Fibroblast of the aortic adventitia (primary cell): ENCODE measurements around the gene AKT3. TPM values are rescaled to one million over a fixed set of nuclear protein-coding genes. Genes with fewer than 3 reads are reported as not detected.

ENCODE experiments used
- DNase-seq: peaks from one replicate; pipeline ENCODE4 v3.0.0-alpha.2; 2010; ENCODE audit warnings: low read depth
- H3K4me3 ChIP-seq: 2 replicates; pipeline ENCODE4 v1.5.1; 2011; ENCODE audit warnings: low read depth, mild to moderate bottlenecking, control low read depth, low read length, moderate library complexity
- CTCF ChIP-seq: IDR thresholded peaks from 2 replicates; pipeline ENCODE4 v1.5.1; 2011; ENCODE audit warnings: mild to moderate bottlenecking, low read length, control low read depth, inconsistent platforms; ENCODE audit not compliant: insufficient read depth
- total RNA-seq: library from RNA; depleted of rRNA; stranded (reverse); fragments of >200 nt; gene quantifications from 2 replicates; pipeline ENCODE4 v1.2.3, GENCODE V29; 2012; ENCODE audit warnings: low replicate concordance

The AKT3 gene
- total RNA-seq, 1 donor, result 36.6 TPM

DNA sequence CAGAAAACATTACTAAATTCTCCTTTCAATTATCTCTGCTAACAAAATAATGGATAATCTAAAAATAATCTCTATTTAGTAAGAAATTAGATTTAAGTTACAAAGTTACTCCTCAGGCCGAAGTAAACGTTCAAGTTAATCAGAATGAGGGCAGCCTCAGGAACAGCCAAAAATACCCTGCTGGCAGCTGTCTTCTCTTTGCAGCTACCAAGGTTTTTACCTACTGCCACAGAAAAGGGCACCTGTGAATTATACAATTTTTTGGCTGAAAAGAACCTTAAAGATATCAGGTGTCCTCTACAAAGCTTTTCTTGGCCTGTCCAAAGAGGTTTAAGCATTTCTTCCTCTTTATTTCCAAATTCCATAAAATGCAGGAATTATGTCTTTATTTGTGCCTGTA lies 84.4 kb downstream of the AKT3 start:
- no peak for DNase-seq
- no peak overlapping the region for H3K4me3 ChIP-seq
- no peak for TF ChIP-seq CTCF

GRCh38 chr1:243763806-243764205 lies 86.2 kb downstream of the AKT3 start:
- no peak for DNase-seq
- no peak for TF ChIP-seq CTCF
- no peak overlapping the region for H3K4me3 ChIP-seq

GRCh38 chr1:243758647-243759046 lies 91.4 kb downstream of the AKT3 start:
- TF ChIP-seq CTCF, result no peak
- DNase-seq, result no peak
- H3K4me3 ChIP-seq, result no peak overlapping the region

- TF ChIP-seq CTCF, result no peak
- H3K4me3 ChIP-seq, result no peak overlapping the region
- DNase-seq, result no peak
Measured at GRCh38 chr1:243756529-243756928, 93.5 kb downstream of the AKT3 start.

DNA sequence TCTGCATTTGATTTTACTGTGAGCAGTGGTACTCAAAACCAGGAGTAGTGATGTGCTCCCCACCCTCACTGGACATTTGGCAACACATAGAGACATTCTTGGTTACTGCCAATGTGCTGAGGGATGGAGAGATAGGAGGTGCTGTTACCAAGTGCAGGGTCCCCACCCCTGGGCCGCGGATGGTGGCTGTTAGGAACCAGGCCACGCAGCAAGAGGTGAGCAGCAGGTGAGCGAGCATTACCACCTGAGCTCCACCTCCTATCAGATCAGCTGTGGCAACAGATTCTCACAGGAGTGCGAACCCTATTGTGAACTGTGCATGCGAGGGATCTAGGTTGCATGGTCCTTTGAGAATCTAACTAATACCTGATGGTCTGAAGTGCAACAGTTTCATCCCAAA lies 95.7 kb downstream of the AKT3 start:
- no peak overlapping the region for H3K4me3 ChIP-seq
- no peak for DNase-seq
- TF ChIP-seq CTCF, result no peak

DNA sequence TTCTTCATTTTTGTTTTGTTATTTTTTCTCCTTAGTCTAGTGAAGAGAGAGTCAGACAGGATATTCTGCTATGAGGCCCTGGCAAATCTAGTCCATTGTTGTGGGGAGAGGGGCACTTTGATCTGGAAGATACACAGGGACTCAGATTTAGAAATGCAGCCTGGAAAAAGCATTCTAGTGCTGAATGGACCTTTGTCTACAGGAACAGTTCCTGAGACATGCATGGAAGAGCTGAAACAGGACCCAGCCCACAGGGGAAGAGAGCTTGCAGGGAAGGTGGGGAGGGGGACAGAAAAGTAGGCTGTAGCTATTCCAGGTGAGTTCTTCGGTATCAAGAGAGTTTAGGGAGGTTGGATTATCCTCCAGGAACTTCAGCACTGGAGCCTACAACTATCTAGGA lies 98.5 kb downstream of the AKT3 start:
- DNase-seq, result no peak
- no peak overlapping the region for H3K4me3 ChIP-seq
- TF ChIP-seq CTCF, result no peak

- peak; percentile 89 for DNase-seq
- no peak overlapping the region for H3K4me3 ChIP-seq
Measured at GRCh38 chr1:243748706-243749283, 101.2 kb downstream of the AKT3 start.

More at GRCh38 chr1:243748706-243749283, 101.2 kb downstream of the AKT3 start:
- TF ChIP-seq CTCF, result peak; percentile 78
